HepG2 (cell line): Measurements from ENCODE around the gene CISD3. TPM values are rescaled to one million over a fixed set of nuclear protein-coding genes. Genes with fewer than 3 reads are reported as not detected.

ENCODE experiments used
- EED ChIP-seq: sonication (generic); formaldehyde crosslinking; IDR thresholded peaks from 2 replicates; pipeline ENCODE4 v1.5.0; 2020; ENCODE audit warnings: mild to moderate bottlenecking, missing genetic modification reagents
- GABPA ChIP-seq, 2 experiments: IDR thresholded peaks; 2 replicates each; pipeline ENCODE4 v1.6.1; 2011 to 2016; ENCODE audit warnings: low read depth in 2 of 2, low read length in 1 of 2, missing biosample characterization in 1 of 2, missing genetic modification characterization in 1 of 2
- HOMEZ ChIP-seq: IDR thresholded peaks from 2 replicates; pipeline ENCODE4 v1.6.1; 2016; ENCODE audit warnings: low read depth
- POLR2A ChIP-seq, 2 experiments: IDR thresholded peaks; 2 replicates each; pipeline ENCODE4 v1.6.1; 2011; ENCODE audit warnings: low read depth in 2 of 2, low read length in 2 of 2, mild to moderate bottlenecking in 1 of 2, moderate library complexity in 1 of 2; ENCODE audit not compliant: insufficient read depth in 1 of 2
- SMAD3 ChIP-seq: sonication (generic); formaldehyde crosslinking; IDR thresholded peaks from 2 replicates; pipeline ENCODE4 v1.4.0; 2020; ENCODE audit warnings: missing genetic modification reagents
- ZBTB38 ChIP-seq: sonication (generic); formaldehyde crosslinking; IDR thresholded peaks from 2 replicates; pipeline ENCODE4 v1.5.1; 2020; ENCODE audit warnings: mild to moderate bottlenecking, missing genetic modification reagents
- ZBTB46 ChIP-seq: sonication (generic); formaldehyde crosslinking; IDR thresholded peaks from 2 replicates; pipeline ENCODE4 v1.4.0; 2020; ENCODE audit warnings: mild to moderate bottlenecking, missing genetic modification reagents, borderline replicate concordance
- ZFP62 ChIP-seq: sonication (generic); formaldehyde crosslinking; IDR thresholded peaks from 2 replicates; pipeline ENCODE4 v1.4.0; 2020; ENCODE audit warnings: missing genetic modification reagents
- ZMYM4 ChIP-seq: sonication (generic); formaldehyde crosslinking; IDR thresholded peaks from 2 replicates; pipeline ENCODE4 v1.8.1; 2023; ENCODE audit warnings: mild to moderate bottlenecking, missing genetic modification reagents
- ZNF350 ChIP-seq: sonication (generic); formaldehyde crosslinking; IDR thresholded peaks from 2 replicates; pipeline ENCODE4 v1.4.0; 2020; ENCODE audit warnings: mild to moderate bottlenecking, low read depth, missing genetic modification reagents, borderline replicate concordance
- ZNF460 ChIP-seq: sonication (generic); formaldehyde crosslinking; IDR thresholded peaks from 2 replicates; pipeline ENCODE4 v1.5.1; 2020; ENCODE audit warnings: missing genetic modification reagents, mild to moderate bottlenecking, borderline replicate concordance
- polyA plus RNA-seq, 8 experiments: library from polyadenylated mRNA; depleted of rRNA in 3 of 8; stranded (reverse) in 7 of 8; unstranded in 1 of 8; fragments of >200 nt; fragmentation: Illumina TruSeq in 4 of 8; extraction: Trizol in 4 of 8; gene quantifications; 2 replicates each; pipeline versions ENCODE4 v1.2.1 to v1.2.3, GENCODE V29; 2011 to 2016; ENCODE audit warnings: low read depth in 4 of 8, missing spikeins in 1 of 8, mixed read lengths in 1 of 8; ENCODE audit not compliant: insufficient read depth in 1 of 8
- total RNA-seq, 5 experiments: library from RNA; depleted of rRNA; stranded (reverse); fragments of >200 nt; fragmentation: Illumina TruSeq; extraction: Trizol; gene quantifications; 2 replicates each; pipeline ENCODE4 v1.2.3, GENCODE V29; 2016; ENCODE audit warnings: low read depth in 1 of 5
- TF ChIP-seq, protein P1 (sequence below): IDR thresholded peaks from 2 replicates; pipeline ENCODE4 v1.6.1; 2016; ENCODE audit warnings: low read depth, borderline replicate concordance
- TF ChIP-seq, protein P2 (sequence below): sonication (generic); formaldehyde crosslinking; IDR thresholded peaks from 2 replicates; pipeline ENCODE4 v1.5.1; 2020; ENCODE audit warnings: mild to moderate bottlenecking, missing genetic modification reagents, moderate library complexity
- TF ChIP-seq, protein P3 (sequence below), 2 experiments: sonication (generic) in 1 of 2; formaldehyde crosslinking in 1 of 2; IDR thresholded peaks; 2 replicates each; pipeline versions ENCODE4 v1.4.0 to v1.6.1; 2016 to 2020; ENCODE audit warnings: borderline replicate concordance in 1 of 2, low read depth in 1 of 2, mild to moderate bottlenecking in 1 of 2, missing genetic modification reagents in 1 of 2

Gene CISD3
- total and polyA plus RNA-seq, 2 of the 13 experiments (the other 11 are each of a cell fraction or from before 2014, with no cell fraction given) = 30.0 to 34.1 TPM

GRCh38 chr17:38733982-38734973, 4.1 kb downstream of the CISD3 start (continued):
- TF ChIP-seq HOMEZ (CRISPR knock-in tag) (peak; percentile 99), ZBTB46 (no peak), ZNF350 (CRISPR knock-in tag) (0 out of 2 replicates have a peak, but pooled peaks have one; percentile 19), POLR2A (IDR thresholded peaks at IDR 0.05; ENCODE audit: insufficient read depth in 1 of 2, low read depth in 2 of 2, low read length in 2 of 2) (peak in 1 of 2 experiments; percentile 60; a peak in 1 of 4 replicates), ZBTB38 (CRISPR knock-in tag) (0 out of 2 replicates have a peak, but pooled peaks have one; percentile 14), ZFP62 (no peak), ZNF460 (CRISPR knock-in tag) (no peak), EED (CRISPR knock-in tag) (0 out of 2 replicates have a peak, but pooled peaks have one; percentile 44), SMAD3 (no peak), ZMYM4 (CRISPR knock-in tag) (peak; percentile 56; the same call in 1 of the 2 replicates), GABPA (IDR thresholded peaks at IDR 0.05; ENCODE audit: low read depth, low read length) (0 out of 2 replicates have a peak, but pooled peaks have one; percentile 0), GABPA (CRISPR knock-in tag; IDR thresholded peaks at IDR 0.05; ENCODE audit: low read depth) (no peak)
- TF ChIP-seq, protein P1, sequence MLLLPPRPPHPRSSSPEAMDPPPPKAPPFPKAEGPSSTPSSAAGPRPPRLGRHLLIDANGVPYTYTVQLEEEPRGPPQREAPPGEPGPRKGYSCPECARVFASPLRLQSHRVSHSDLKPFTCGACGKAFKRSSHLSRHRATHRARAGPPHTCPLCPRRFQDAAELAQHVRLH (CRISPR knock-in tag) = 0 out of 2 replicates have a peak, but pooled peaks have one; percentile 46
- TF ChIP-seq, protein P2, sequence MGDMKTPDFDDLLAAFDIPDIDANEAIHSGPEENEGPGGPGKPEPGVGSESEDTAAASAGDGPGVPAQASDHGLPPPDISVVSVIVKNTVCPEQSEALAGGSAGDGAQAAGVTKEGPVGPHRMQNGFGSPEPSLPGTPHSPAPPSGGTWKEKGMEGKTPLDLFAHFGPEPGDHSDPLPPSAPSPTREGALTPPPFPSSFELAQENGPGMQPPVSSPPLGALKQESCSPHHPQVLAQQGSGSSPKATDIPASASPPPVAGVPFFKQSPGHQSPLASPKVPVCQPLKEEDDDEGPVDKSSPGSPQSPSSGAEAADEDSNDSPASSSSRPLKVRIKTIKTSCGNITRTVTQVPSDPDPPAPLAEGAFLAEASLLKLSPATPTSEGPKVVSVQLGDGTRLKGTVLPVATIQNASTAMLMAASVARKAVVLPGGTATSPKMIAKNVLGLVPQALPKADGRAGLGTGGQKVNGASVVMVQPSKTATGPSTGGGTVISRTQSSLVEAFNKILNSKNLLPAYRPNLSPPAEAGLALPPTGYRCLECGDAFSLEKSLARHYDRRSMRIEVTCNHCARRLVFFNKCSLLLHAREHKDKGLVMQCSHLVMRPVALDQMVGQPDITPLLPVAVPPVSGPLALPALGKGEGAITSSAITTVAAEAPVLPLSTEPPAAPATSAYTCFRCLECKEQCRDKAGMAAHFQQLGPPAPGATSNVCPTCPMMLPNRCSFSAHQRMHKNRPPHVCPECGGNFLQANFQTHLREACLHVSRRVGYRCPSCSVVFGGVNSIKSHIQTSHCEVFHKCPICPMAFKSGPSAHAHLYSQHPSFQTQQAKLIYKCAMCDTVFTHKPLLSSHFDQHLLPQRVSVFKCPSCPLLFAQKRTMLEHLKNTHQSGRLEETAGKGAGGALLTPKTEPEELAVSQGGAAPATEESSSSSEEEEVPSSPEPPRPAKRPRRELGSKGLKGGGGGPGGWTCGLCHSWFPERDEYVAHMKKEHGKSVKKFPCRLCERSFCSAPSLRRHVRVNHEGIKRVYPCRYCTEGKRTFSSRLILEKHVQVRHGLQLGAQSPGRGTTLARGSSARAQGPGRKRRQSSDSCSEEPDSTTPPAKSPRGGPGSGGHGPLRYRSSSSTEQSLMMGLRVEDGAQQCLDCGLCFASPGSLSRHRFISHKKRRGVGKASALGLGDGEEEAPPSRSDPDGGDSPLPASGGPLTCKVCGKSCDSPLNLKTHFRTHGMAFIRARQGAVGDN (CRISPR knock-in tag) = peak; percentile 30; the same call in 1 of the 2 replicates
- TF ChIP-seq, protein P3, sequence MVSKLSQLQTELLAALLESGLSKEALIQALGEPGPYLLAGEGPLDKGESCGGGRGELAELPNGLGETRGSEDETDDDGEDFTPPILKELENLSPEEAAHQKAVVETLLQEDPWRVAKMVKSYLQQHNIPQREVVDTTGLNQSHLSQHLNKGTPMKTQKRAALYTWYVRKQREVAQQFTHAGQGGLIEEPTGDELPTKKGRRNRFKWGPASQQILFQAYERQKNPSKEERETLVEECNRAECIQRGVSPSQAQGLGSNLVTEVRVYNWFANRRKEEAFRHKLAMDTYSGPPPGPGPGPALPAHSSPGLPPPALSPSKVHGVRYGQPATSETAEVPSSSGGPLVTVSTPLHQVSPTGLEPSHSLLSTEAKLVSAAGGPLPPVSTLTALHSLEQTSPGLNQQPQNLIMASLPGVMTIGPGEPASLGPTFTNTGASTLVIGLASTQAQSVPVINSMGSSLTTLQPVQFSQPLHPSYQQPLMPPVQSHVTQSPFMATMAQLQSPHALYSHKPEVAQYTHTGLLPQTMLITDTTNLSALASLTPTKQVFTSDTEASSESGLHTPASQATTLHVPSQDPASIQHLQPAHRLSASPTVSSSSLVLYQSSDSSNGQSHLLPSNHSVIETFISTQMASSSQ (IDR thresholded peaks at IDR 0.05; ENCODE audit: low read depth) = no peak
- TF ChIP-seq, protein P3 (CRISPR knock-in tag; IDR thresholded peaks at IDR 0.05; ENCODE audit: borderline replicate concordance) = peak; percentile 14; the same call in 1 of the 2 replicates
